ENCODE data around the gene EXOC3. TPM values are rescaled to one million over a fixed set of nuclear protein-coding genes. Genes with fewer than 3 reads are reported as not detected.
A peak's percentile ranks its signal among the peaks of the same experiment; 100 is the strongest.

Gene EXOC3
- total RNA-seq, 1 donor from 2014 or later = 67.3 TPM

- peaks cover 12% of the 10 kb centered on the region for H3K4me1 Mint-ChIP-seq (ENCODE audit: low read depth)
- peak overlapping the region; percentile 52 for H3K27ac Mint-ChIP-seq
- H3K9me3 Mint-ChIP-seq (ENCODE audit: low read depth) = no peaks in the 10 kb centered on the region
- H3K36me3 Mint-ChIP-seq (ENCODE audit: insufficient read depth) = peaks cover 2% of the 10 kb centered on the region
- H3K4me3 Mint-ChIP-seq (ENCODE audit: low read depth) = no peak overlapping the region
- H3K27me3 Mint-ChIP-seq = no peaks in the 10 kb centered on the region
- no peak for TF ChIP-seq CTCF (IDR thresholded peaks at IDR 0.05; ENCODE audit: unreplicated experiment)
- no peak for DNase-seq (ENCODE audit: low spot score, unreplicated experiment)
Observed at GRCh38 chr5:440401-441201, 2.4 kb upstream of the EXOC3 start.

- no peak for DNase-seq (ENCODE audit: low spot score, unreplicated experiment)
- H3K36me3 Mint-ChIP-seq (ENCODE audit: insufficient read depth) = peaks cover 8% of the 10 kb centered on the region
- H3K27ac Mint-ChIP-seq = no peak overlapping the region
- peaks cover 12% of the 10 kb centered on the region for H3K4me1 Mint-ChIP-seq (ENCODE audit: low read depth)
- peak overlapping the region; percentile 98 for H3K4me3 Mint-ChIP-seq (ENCODE audit: low read depth)
- no peak for TF ChIP-seq CTCF (IDR thresholded peaks at IDR 0.05; ENCODE audit: unreplicated experiment)
- H3K9me3 Mint-ChIP-seq (ENCODE audit: low read depth) = no peaks in the 10 kb centered on the region
- no peaks in the 10 kb centered on the region for H3K27me3 Mint-ChIP-seq
Observed at GRCh38 chr5:441996-442334, 1.0 kb upstream of the EXOC3 start.

GRCh38 chr5:443239-444151 is 519 bp downstream of the EXOC3 start:
- Mint-ChIP-seq H3K36me3 (ENCODE audit: insufficient read depth) (peaks cover 15% of the 10 kb centered on the region), H3K27me3 (no peaks in the 10 kb centered on the region), H3K4me1 (ENCODE audit: low read depth) (peaks cover 12% of the 10 kb centered on the region), H3K9me3 (ENCODE audit: low read depth) (no peaks in the 10 kb centered on the region), H3K27ac (peak overlapping the region; percentile 33), H3K4me3 (ENCODE audit: low read depth) (peak overlapping the region; percentile 98)
- no peak for DNase-seq (ENCODE audit: low spot score, unreplicated experiment)
- TF ChIP-seq CTCF (IDR thresholded peaks at IDR 0.05; ENCODE audit: unreplicated experiment) = no peak

- no peak for TF ChIP-seq CTCF (IDR thresholded peaks at IDR 0.05; ENCODE audit: unreplicated experiment)
- Mint-ChIP-seq H3K27me3 (no peaks in the 10 kb centered on the region), H3K9me3 (ENCODE audit: low read depth) (no peaks in the 10 kb centered on the region), H3K4me1 (ENCODE audit: low read depth) (peaks cover 12% of the 10 kb centered on the region), H3K36me3 (ENCODE audit: insufficient read depth) (peaks cover 15% of the 10 kb centered on the region), H3K27ac (no peak overlapping the region), H3K4me3 (ENCODE audit: low read depth) (peak overlapping the region; percentile 98)
- DNase-seq (ENCODE audit: low spot score, unreplicated experiment) = no peak
Observed at GRCh38 chr5:444226-444625, 1.2 kb downstream of the EXOC3 start.

GRCh38 chr5:445591-445990 is 2.6 kb downstream of the EXOC3 start:
- Mint-ChIP-seq H3K9me3 (ENCODE audit: low read depth) (no peaks in the 10 kb centered on the region), H3K27ac (no peak overlapping the region), H3K4me3 (ENCODE audit: low read depth) (no peak overlapping the region), H3K27me3 (no peaks in the 10 kb centered on the region), H3K36me3 (ENCODE audit: insufficient read depth) (peaks cover 23% of the 10 kb centered on the region), H3K4me1 (ENCODE audit: low read depth) (peaks cover 12% of the 10 kb centered on the region)
- DNase-seq (ENCODE audit: low spot score, unreplicated experiment) = no peak
- no peak for TF ChIP-seq CTCF (IDR thresholded peaks at IDR 0.05; ENCODE audit: unreplicated experiment)

Measured in progenitor cell of endocrine pancreas (in vitro differentiated cells).